Measurements from ENCODE around the gene EXOG. TPM values are rescaled to one million over a fixed set of nuclear protein-coding genes. Genes with fewer than 3 reads are reported as not detected.

Gene EXOG
- total and polyA plus RNA-seq, 2 donors (not counting 3 experiments of a cell fraction or from before 2014, with no cell fraction given): 10.8 to 21.9 TPM

DNA sequence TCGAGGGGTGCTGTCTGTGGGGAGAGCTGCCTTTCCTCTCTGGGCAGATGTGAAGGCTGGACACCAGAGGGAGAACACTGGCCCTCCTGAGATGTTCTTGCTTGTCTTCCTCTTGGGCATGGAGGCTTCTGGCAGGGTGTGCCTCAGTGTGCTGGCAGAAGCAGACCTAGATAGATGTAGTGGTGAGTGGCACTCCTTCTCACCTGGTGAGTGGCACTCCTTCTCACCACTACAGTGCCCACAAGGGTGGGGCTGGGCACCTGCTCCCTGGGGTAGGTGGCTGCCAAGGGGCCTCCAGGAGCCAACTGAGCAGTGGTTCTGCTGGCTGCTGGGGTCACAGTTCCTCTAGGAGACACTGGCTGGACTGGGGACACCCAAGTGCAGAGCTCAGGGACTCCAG lies 23.8 kb upstream of the EXOG start:
- H2AFZ ChIP-seq (ENCODE audit: low read depth, low read length): no peak overlapping the region
- H4K20me1 ChIP-seq (replicated peaks; ENCODE audit: control insufficient read depth, extremely low read depth, insufficient read depth, low read length): no peaks in the 10 kb centered on the region
- H3K4me2 ChIP-seq (ENCODE audit: insufficient read depth, low read length): no peak overlapping the region
- TF ChIP-seq, protein P1, sequence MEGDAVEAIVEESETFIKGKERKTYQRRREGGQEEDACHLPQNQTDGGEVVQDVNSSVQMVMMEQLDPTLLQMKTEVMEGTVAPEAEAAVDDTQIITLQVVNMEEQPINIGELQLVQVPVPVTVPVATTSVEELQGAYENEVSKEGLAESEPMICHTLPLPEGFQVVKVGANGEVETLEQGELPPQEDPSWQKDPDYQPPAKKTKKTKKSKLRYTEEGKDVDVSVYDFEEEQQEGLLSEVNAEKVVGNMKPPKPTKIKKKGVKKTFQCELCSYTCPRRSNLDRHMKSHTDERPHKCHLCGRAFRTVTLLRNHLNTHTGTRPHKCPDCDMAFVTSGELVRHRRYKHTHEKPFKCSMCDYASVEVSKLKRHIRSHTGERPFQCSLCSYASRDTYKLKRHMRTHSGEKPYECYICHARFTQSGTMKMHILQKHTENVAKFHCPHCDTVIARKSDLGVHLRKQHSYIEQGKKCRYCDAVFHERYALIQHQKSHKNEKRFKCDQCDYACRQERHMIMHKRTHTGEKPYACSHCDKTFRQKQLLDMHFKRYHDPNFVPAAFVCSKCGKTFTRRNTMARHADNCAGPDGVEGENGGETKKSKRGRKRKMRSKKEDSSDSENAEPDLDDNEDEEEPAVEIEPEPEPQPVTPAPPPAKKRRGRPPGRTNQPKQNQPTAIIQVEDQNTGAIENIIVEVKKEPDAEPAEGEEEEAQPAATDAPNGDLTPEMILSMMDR (IDR thresholded peaks at IDR 0.05; ENCODE audit: extremely low read depth in 1 of 2, insufficient read depth in 1 of 2, low read depth in 1 of 2, low read length in 2 of 2): no peak
- TF ChIP-seq FOS (IDR thresholded peaks at IDR 0.05; ENCODE audit: borderline replicate concordance, insufficient read depth, low read length) (no peak), GATA2 (IDR thresholded peaks at IDR 0.05; ENCODE audit: insufficient read depth, insufficient read length, low read depth, low read length) (no peak), POLR2AphosphoS5 (IDR thresholded peaks at IDR 0.05; ENCODE audit: insufficient read depth, low read depth, low read length) (no peak), EZH2 (IDR thresholded peaks at IDR 0.05; ENCODE audit: borderline replicate concordance, low read depth, low read length, severe bottlenecking) (no peak), POLR2A (IDR thresholded peaks at IDR 0.05; ENCODE audit: low read depth, low read length) (no peak), MYC (IDR thresholded peaks at IDR 0.05; ENCODE audit: low read depth, low read length) (no peak), JUN (IDR thresholded peaks at IDR 0.05; ENCODE audit: borderline replicate concordance, insufficient read depth, insufficient read length, low read depth) (no peak)
- TF ChIP-seq, protein P2, sequence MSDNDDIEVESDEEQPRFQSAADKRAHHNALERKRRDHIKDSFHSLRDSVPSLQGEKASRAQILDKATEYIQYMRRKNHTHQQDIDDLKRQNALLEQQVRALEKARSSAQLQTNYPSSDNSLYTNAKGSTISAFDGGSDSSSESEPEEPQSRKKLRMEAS (IDR thresholded peaks at IDR 0.05; ENCODE audit: insufficient read depth, insufficient read length): no peak
- H3K79me2 ChIP-seq (ENCODE audit: control insufficient read depth, insufficient read depth, low read length): no peaks in the 10 kb centered on the region
- no peak for FAIRE-seq
- intact Hi-C loops (cut with micrococcal nuclease) (no loop called here), dilution Hi-C loops (cut with MboI; ENCODE audit: extremely low pct_ligation_motif_present, low sequenced_read_pairs) (no loop called here)
- H3K36me3 ChIP-seq (ENCODE audit: control insufficient read depth in 2 of 2, extremely low read depth in 1 of 2, insufficient read depth in 2 of 2, low read length in 2 of 2): no peaks in the 10 kb centered on the region
- no peak overlapping the region for H3K4me3 ChIP-seq (replicated peaks in 1 of 3; ENCODE audit: insufficient read depth in 1 of 3, low read depth in 1 of 3, low read length in 3 of 3)
- H3K9me3 ChIP-seq (replicated peaks; ENCODE audit: control insufficient read depth, insufficient read depth, low read length): no peaks in the 10 kb centered on the region
- no peaks in the 10 kb centered on the region for H3K27me3 ChIP-seq (ENCODE audit: control insufficient read depth in 2 of 2, insufficient read depth in 2 of 2, low read length in 2 of 2)
- H3K9me1 ChIP-seq (replicated peaks; ENCODE audit: control insufficient read depth, extremely low read depth, insufficient read depth, low read length): no peaks in the 10 kb centered on the region
- DNase-seq (ENCODE audit: low read depth, low spot score): no peak
- ChIA-PET CTCF (interaction anchor here (1.8 kb wide), 1 partner anchor 126 kb away, joined by 8 read pairs; the partner anchor contains the start of gene XYLB), POLR2A (no interaction called here)
- BruUV-seq (replicated peaks): no TSS peak
- H3K9ac ChIP-seq (replicated peaks; ENCODE audit: extremely low read depth, insufficient read depth, low read length): no peak overlapping the region
- H3K27ac ChIP-seq (ENCODE audit: insufficient read depth, low read depth, low read length): no peak overlapping the region
- H3K4me1 ChIP-seq (ENCODE audit: control insufficient read depth, extremely low read depth, insufficient read depth, low read length): no peaks in the 10 kb centered on the region
